Motor neuron (in vitro differentiated cells): ENCODE measurements around the gene DEPDC5. TPM values are rescaled to one million over a fixed set of nuclear protein-coding genes. Genes with fewer than 3 reads are reported as not detected.
"Not testable (repeated sequence)": the region's sequence is repeated elsewhere in the genome, so short reads cannot be mapped to it uniquely, and the experiment has no call there.

Experiments used
- ATAC-seq, 8 experiments: fragments of 200-7000 bp; cut with Tn5 transposase; replicated peaks in 6 of 8; 2 replicates each; pipeline ENCODE4 v1.8.0; 2021; ENCODE audit warnings: mild to moderate bottlenecking in 8 of 8, moderate library complexity in 8 of 8
- H3K27ac ChIP-seq, 2 donors: fragments of 250-450 bp; sonication (Bioruptor Pico); 2 replicates each; pipeline ENCODE4 v1.9.0; 2021; ENCODE audit warnings: antibody characterized with exemption in 2 of 2, mild to moderate bottlenecking in 2 of 2, moderate library complexity in 1 of 2
- H3K4me1 ChIP-seq, 2 donors: fragments of 250-450 bp; sonication (Bioruptor Pico); replicated peaks in 1 of 2; 2 replicates each; pipeline ENCODE4 v1.6.1; 2021; ENCODE audit warnings: antibody characterized with exemption in 2 of 2, mild to moderate bottlenecking in 2 of 2, moderate library complexity in 1 of 2
- H3K4me3 ChIP-seq, 5 donors: fragments of 250-450 bp; sonication (Bioruptor Pico); 2 replicates each; pipeline ENCODE4 v1.9.0; 2021; ENCODE audit warnings: antibody characterized with exemption in 5 of 5, mild to moderate bottlenecking in 5 of 5, moderate library complexity in 4 of 5
- WGBS, 10 experiments: fragments of 450-650 bp; shearing (Covaris generic); methylation state at CpG; one replicate each; pipeline ENCODE4 v1.0.0; 2022; 5-methylcytosine and 5-hydroxymethylcytosine counted together
- in situ Hi-C, 9 experiments: fragments of 400-800 bp; cut with MboI; loops; one replicate each; pipeline ENCODE4 v1.15.0; 2021; ENCODE audit warnings: low sequenced_read_pairs in 9 of 9, low pct_unique_long_range_greater_than_20kb in 2 of 9; ENCODE audit not compliant: unreplicated experiment in 9 of 9
- total RNA-seq, 8 experiments: library from RNA; unstranded; fragments of 300-600 nt; gene quantifications; 2 replicates each; pipeline versions ENCODE4 v1.2.3 to v1.2.4, GENCODE V29; 2022

Gene DEPDC5
- total RNA-seq, 8 experiments from 2014 or later: 10.4 to 35.6 (median 14.6) TPM

- ATAC-seq, H3K27ac ChIP-seq, in situ Hi-C loops, H3K4me3 ChIP-seq, H3K4me1 ChIP-seq: not testable (repeated sequence)
- WGBS, 10 experiments: 90 to 100% (median 100%) methylated on average over 1 to 6 of the region's 6 CpGs; no CpG with 5 or more reads in 3 of the 10 experiments
Measured at GRCh38 chr22:31800861-31801260, 47.0 kb downstream of the DEPDC5 start.

DNA sequence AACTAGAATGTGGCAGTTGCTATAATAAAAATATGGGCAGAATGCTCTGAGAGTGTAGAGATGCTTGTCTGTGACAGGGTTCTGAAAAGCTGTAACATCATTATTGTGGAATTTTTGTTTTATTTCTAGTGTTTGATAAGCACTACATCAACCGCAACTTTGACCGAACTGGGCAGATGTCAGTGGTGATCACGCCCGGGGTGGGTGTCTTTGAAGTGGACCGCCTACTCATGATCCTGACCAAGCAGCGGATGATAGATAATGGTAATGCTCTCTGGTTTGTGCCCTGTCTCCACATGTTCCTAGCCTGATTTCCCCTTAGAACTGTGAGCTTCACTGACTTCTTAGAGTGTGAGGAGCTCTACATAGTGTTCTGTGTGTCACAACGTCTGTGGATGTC, 48.8 kb downstream of the DEPDC5 start:
- Histone ChIP-seq H3K4me3 (no peak overlapping the region), H3K27ac (no peak overlapping the region), H3K4me1 (no peaks in the 10 kb centered on the region)
- ATAC-seq: no peak
- 87 to 100% (median 94%) methylated on average over 1 to 7 of the region's 7 CpGs; no CpG with 5 or more reads in 3 of the 10 experiments for WGBS, 10 experiments
- in situ Hi-C loops: no loop called here

GRCh38 chr22:31806751-31807150, 52.9 kb downstream of the DEPDC5 start:
- no peak for ATAC-seq
- H3K4me3 ChIP-seq: no peak overlapping the region
- in situ Hi-C loops: no loop called here
- H3K27ac ChIP-seq: no peak overlapping the region
- WGBS, 10 experiments: 87 to 100% (median 100%) methylated on average over 1 to 4 of the region's 4 CpGs; no CpG with 5 or more reads in 1 of the 10 experiments
- H3K4me1 ChIP-seq: no peaks in the 10 kb centered on the region

DNA sequence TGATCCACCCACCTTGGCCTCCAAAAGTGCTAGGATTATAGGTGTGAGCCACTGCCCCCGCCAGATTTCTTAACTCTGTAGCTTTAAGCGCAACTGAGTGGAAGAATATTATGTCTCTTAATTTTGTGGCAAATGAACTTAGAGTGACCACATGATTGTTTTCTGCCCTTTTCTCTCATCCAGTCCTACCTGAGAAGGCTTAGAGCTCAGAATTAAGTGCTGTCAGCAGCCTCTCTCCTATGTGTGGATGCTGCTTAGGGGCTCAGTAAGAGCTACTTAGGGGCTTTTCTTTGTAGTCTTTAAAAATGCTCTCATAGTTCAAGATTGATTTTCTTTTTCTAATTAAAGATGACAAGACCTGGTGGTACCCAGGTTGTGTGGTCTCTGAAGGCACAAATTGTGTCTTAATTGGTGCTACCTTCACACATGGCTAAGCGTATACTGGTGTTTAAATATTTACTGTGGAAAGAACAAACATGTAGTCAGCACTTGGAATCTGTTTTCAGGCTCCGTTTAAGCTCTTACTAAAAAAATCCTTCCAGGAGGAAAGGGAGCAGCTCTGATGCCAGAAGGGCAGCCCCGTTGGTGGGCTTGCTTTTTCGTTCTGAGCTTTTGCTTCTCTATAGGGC, 59.3 kb downstream of the DEPDC5 start:
- in situ Hi-C loops: no loop called here
- 81 to 100% (median 90%) methylated on average over 1 to 5 of the region's 6 CpGs; no CpG with 5 or more reads in 2 of the 10 experiments for WGBS, 10 experiments
- no peak overlapping the region for H3K27ac ChIP-seq

DNA sequence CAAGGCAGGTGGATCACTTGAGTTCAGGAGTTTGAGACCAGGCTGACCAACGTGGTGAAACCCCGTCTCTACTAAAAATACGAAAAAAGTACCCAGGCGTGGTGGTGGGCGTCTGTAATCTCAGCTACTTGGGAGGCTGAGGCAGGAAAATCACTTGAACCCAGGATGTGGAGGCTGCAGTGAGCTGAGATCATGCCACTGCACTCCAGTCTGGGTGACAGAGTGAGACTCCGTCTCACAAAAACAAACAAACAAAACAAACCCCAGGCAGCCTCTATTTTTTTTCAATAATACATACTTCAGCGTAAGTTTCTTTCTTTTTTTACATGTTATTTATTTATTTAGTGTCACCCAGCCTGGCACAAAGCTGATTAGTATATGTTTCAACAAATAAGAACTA, 60.1 kb downstream of the DEPDC5 start:
- H3K27ac ChIP-seq, H3K4me1 ChIP-seq, ATAC-seq, H3K4me3 ChIP-seq, in situ Hi-C loops: not testable (repeated sequence)
- WGBS, 10 experiments: 86 to 100% (median 94%) methylated on average over 2 to 7 of the region's 7 CpGs; no CpG with 5 or more reads in 3 of the 10 experiments

More for the DNA sequence above, 59.3 kb downstream of the DEPDC5 start:
- Histone ChIP-seq H3K4me3 (no peak overlapping the region), H3K4me1 (no peaks in the 10 kb centered on the region)
- peak in 1 of 8 experiments; percentile 71 for ATAC-seq

- ATAC-seq: no peak
- Histone ChIP-seq H3K4me3 (no peak overlapping the region), H3K4me1 (no peaks in the 10 kb centered on the region), H3K27ac (no peak overlapping the region)
- WGBS, 10 experiments: 50 to 90% (median 83%) methylated on average over 1 to 6 of the region's 7 CpGs; no CpG with 5 or more reads in 7 of the 10 experiments
- in situ Hi-C loops: no loop called here
Measured at GRCh38 chr22:31814942-31815341, 61.1 kb downstream of the DEPDC5 start.

GRCh38 chr22:31815383-31815814, 61.6 kb downstream of the DEPDC5 start:
- ATAC-seq, in situ Hi-C loops, H3K4me1 ChIP-seq, H3K27ac ChIP-seq, H3K4me3 ChIP-seq: not testable (repeated sequence)
- WGBS, 10 experiments: 60 to 100% (median 100%) methylated on average over 1 to 3 of the region's 4 CpGs; no CpG with 5 or more reads in 5 of the 10 experiments

DNA sequence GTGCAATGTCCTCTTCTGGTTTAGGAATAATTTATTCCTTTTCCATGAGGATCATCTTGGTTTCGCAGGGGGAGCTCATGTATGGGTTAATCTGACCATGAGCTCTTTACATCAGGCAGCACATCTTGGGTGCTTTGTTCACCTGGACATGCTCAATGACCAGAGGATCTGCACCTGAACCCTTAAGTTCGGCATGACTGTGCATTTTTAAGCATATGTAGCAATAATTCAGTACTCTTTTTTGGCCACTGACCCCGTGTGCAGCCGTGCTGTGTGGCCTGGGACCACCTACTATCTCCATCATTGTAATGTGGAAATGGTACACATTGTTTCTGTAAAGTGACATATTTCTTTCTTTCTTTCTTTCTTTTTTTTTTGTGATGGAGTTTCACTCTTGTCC, 62.9 kb downstream of the DEPDC5 start:
- WGBS, 10 experiments: 85 to 100% (median 99%) methylated on average over 1 to 4 of the region's 4 CpGs; no CpG with 5 or more reads in 6 of the 10 experiments
- no peak overlapping the region for H3K4me3 ChIP-seq
- in situ Hi-C loops: no loop called here
- no peak for ATAC-seq
- H3K27ac ChIP-seq: no peak overlapping the region
- H3K4me1 ChIP-seq: no peaks in the 10 kb centered on the region

- Histone ChIP-seq H3K4me3 (no peak overlapping the region), H3K4me1 (no peaks in the 10 kb centered on the region), H3K27ac (no peak overlapping the region)
- no peak for ATAC-seq
- 54 to 100% (median 74%) methylated on average over 1 to 10 of the region's 10 CpGs; no CpG with 5 or more reads in 1 of the 10 experiments for WGBS, 10 experiments
- in situ Hi-C loops: no loop called here
Measured at GRCh38 chr22:31818481-31819392, 64.9 kb downstream of the DEPDC5 start.

GRCh38 chr22:31820655-31821054, 66.8 kb downstream of the DEPDC5 start:
- in situ Hi-C loops: no loop called here
- Histone ChIP-seq H3K4me3 (no peak overlapping the region), H3K4me1 (no peaks in the 10 kb centered on the region), H3K27ac (no peak overlapping the region)
- ATAC-seq: no peak
- 54 to 100% (median 88%) methylated on average over 1 to 3 of the region's 3 CpGs; no CpG with 5 or more reads in 1 of the 10 experiments for WGBS, 10 experiments

- no peak overlapping the region for H3K4me3 ChIP-seq
- no peak overlapping the region for H3K27ac ChIP-seq
- peaks cover 0 to 4% of the 10 kb centered on the region in 2 donors for H3K4me1 ChIP-seq
- in situ Hi-C loops: no loop called here
- WGBS, 10 experiments: 43 to 80% (median 60%) methylated on average over 1 of the region's 1 CpG; no CpG with 5 or more reads in 5 of the 10 experiments
- no peak for ATAC-seq
Measured at GRCh38 chr22:31821572-31821971, 67.8 kb downstream of the DEPDC5 start.

- ATAC-seq: no peak
- Histone ChIP-seq H3K4me1 (peaks cover 0 to 4% of the 10 kb centered on the region in 2 donors), H3K4me3 (no peak overlapping the region), H3K27ac (no peak overlapping the region)
- in situ Hi-C loops: no loop called here
- WGBS, 10 experiments: 80 to 100% (median 90%) methylated on average over 1 to 3 of the region's 4 CpGs; no CpG with 5 or more reads in 5 of the 10 experiments
Measured at GRCh38 chr22:31822523-31822922, 68.7 kb downstream of the DEPDC5 start.

- no peak overlapping the region for H3K4me3 ChIP-seq
- in situ Hi-C loops: no loop called here
- no peak overlapping the region for H3K27ac ChIP-seq
- WGBS, 10 experiments: 50 to 100% (median 92%) methylated on average over 1 to 2 of the region's 2 CpGs; no CpG with 5 or more reads in 3 of the 10 experiments
- H3K4me1 ChIP-seq: peaks cover 0 to 4% of the 10 kb centered on the region in 2 donors
- peak in 2 of 8 experiments; percentile 18 to 31 for ATAC-seq
Measured at GRCh38 chr22:31825513-31825912, 71.7 kb downstream of the DEPDC5 start.
